Vagina (tissue), 2 donors: ENCODE data around the gene TADA2B.

Experiments
- CTCF ChIP-seq, 3 experiments: fragments of 450-650 bp in 2 of 3; fragments of 200-600 bp in 1 of 3; sonication (generic) in 1 of 3; IDR thresholded peaks; one replicate each; pipeline ENCODE4 v1.5.1; 2017 to 2019; ENCODE audit warnings: antibody characterized with exemption in 3 of 3, mild to moderate bottlenecking in 2 of 3, moderate library complexity in 2 of 3
- POLR2A ChIP-seq, 2 donors: fragments of 450-650 bp; IDR thresholded peaks; one replicate each; pipeline ENCODE4 v1.6.1; 2017; ENCODE audit warnings: antibody characterized with exemption in 2 of 2, mild to moderate bottlenecking in 2 of 2, moderate library complexity in 2 of 2
- POLR2AphosphoS5 ChIP-seq, 2 donors: sonication (generic); formaldehyde crosslinking; IDR thresholded peaks; one replicate each; pipeline ENCODE4 v1.9.0; 2017; ENCODE audit warnings: antibody characterized with exemption in 2 of 2, mild to moderate bottlenecking in 2 of 2, low read depth in 1 of 2; ENCODE audit not compliant: insufficient read depth in 1 of 2

- no peak for TF ChIP-seq CTCF (IDR thresholded peaks at IDR 0.05)
- no peak for TF ChIP-seq POLR2A (IDR thresholded peaks at IDR 0.05)
- no peak for TF ChIP-seq POLR2AphosphoS5 (IDR thresholded peaks at IDR 0.05; ENCODE audit: insufficient read depth in 1 of 2, low read depth in 1 of 2)
These were observed 21.8 kb upstream of the TADA2B start for GRCh38 chr4:7021355-7021754.
